Muscle layer of duodenum (tissue), 2 donors: ENCODE measurements around the gene DPEP1.

Experiments used
- H3K27ac ChIP-seq: one replicate; pipeline ENCODE4 v1.7.0; 2013; ENCODE audit warnings: mild to moderate bottlenecking, low read length
- H3K27me3 ChIP-seq: one replicate; pipeline ENCODE4 v1.7.0; 2013; ENCODE audit warnings: low read depth, mild to moderate bottlenecking, control low read depth, low read length
- H3K36me3 ChIP-seq, 2 donors: one replicate each; pipeline ENCODE4 v1.7.0; 2013; ENCODE audit warnings: low read length in 2 of 2, control low read depth in 1 of 2, mild to moderate bottlenecking in 1 of 2; ENCODE audit not compliant: insufficient read depth in 2 of 2, control insufficient read depth in 1 of 2
- H3K4me1 ChIP-seq, 2 donors: one replicate each; pipeline ENCODE4 v1.7.0; 2013; ENCODE audit warnings: low read length in 2 of 2, mild to moderate bottlenecking in 2 of 2, control low read depth in 1 of 2, moderate library complexity in 1 of 2; ENCODE audit not compliant: insufficient read depth in 2 of 2, control insufficient read depth in 1 of 2
- H3K4me3 ChIP-seq, 2 donors: one replicate each; pipeline ENCODE4 v1.7.0; 2013; ENCODE audit warnings: low read length in 2 of 2, low read depth in 1 of 2, mild to moderate bottlenecking in 1 of 2
- H3K9me3 ChIP-seq, 2 donors: one replicate each; pipeline ENCODE4 v1.7.0; 2013; ENCODE audit warnings: low read length in 2 of 2, control low read depth in 1 of 2, mild to moderate bottlenecking in 1 of 2; ENCODE audit not compliant: control insufficient read depth in 1 of 2
- donor health status: healthy.

DPEP1 gene

GRCh38 chr16:89616623-89617022 is 3.2 kb downstream of the DPEP1 start:
- Histone ChIP-seq H3K4me3 (no peak overlapping the region), H3K27ac (no peak overlapping the region), H3K9me3 (no peaks in the 10 kb centered on the region), H3K36me3 (no peaks in the 10 kb centered on the region), H3K4me1 (no peaks in the 10 kb centered on the region), H3K27me3 (no peaks in the 10 kb centered on the region)

GRCh38 chr16:89617036-89617435 is 3.6 kb downstream of the DPEP1 start:
- no peaks in the 10 kb centered on the region for H3K4me1 ChIP-seq
- H3K36me3 ChIP-seq: no peaks in the 10 kb centered on the region
- H3K27ac ChIP-seq: no peak overlapping the region
- H3K27me3 ChIP-seq: no peaks in the 10 kb centered on the region
- H3K9me3 ChIP-seq: no peaks in the 10 kb centered on the region
- no peak overlapping the region for H3K4me3 ChIP-seq

GRCh38 chr16:89618109-89618998 is 4.9 kb downstream of the DPEP1 start:
- Histone ChIP-seq H3K4me1 (no peaks in the 10 kb centered on the region), H3K9me3 (no peaks in the 10 kb centered on the region), H3K36me3 (no peaks in the 10 kb centered on the region), H3K27ac (no peak overlapping the region), H3K4me3 (no peak overlapping the region), H3K27me3 (no peaks in the 10 kb centered on the region)

- Histone ChIP-seq H3K36me3 (no peaks in the 10 kb centered on the region), H3K4me1 (no peaks in the 10 kb centered on the region), H3K4me3 (no peak overlapping the region), H3K27ac (no peak overlapping the region), H3K9me3 (no peaks in the 10 kb centered on the region), H3K27me3 (no peaks in the 10 kb centered on the region)
These were observed 6.4 kb downstream of the DPEP1 start for GRCh38 chr16:89619840-89620239.

GRCh38 chr16:89620406-89620841 is 7.0 kb downstream of the DPEP1 start:
- Histone ChIP-seq H3K4me1 (no peaks in the 10 kb centered on the region), H3K27ac (no peak overlapping the region), H3K4me3 (no peak overlapping the region), H3K27me3 (no peaks in the 10 kb centered on the region), H3K9me3 (no peaks in the 10 kb centered on the region), H3K36me3 (no peaks in the 10 kb centered on the region)

- no peaks in the 10 kb centered on the region for H3K9me3 ChIP-seq
- no peaks in the 10 kb centered on the region for H3K27me3 ChIP-seq
- no peaks in the 10 kb centered on the region for H3K36me3 ChIP-seq
These were observed 7.8 kb downstream of the DPEP1 start for GRCh38 chr16:89621136-89621697.

GRCh38 chr16:89621698-89622409 is 8.4 kb downstream of the DPEP1 start:
- H3K27me3 ChIP-seq: no peaks in the 10 kb centered on the region
- H3K4me1 ChIP-seq: no peaks in the 10 kb centered on the region
- H3K36me3 ChIP-seq: no peaks in the 10 kb centered on the region
- no peak overlapping the region for H3K27ac ChIP-seq
- no peaks in the 10 kb centered on the region for H3K9me3 ChIP-seq
- no peak overlapping the region for H3K4me3 ChIP-seq

More at GRCh38 chr16:89621136-89621697, 7.8 kb downstream of the DPEP1 start:
- no peak overlapping the region for H3K4me3 ChIP-seq
- no peak overlapping the region for H3K27ac ChIP-seq
- H3K4me1 ChIP-seq: no peaks in the 10 kb centered on the region

GRCh38 chr16:89623511-89624261 is 10.2 kb downstream of the DPEP1 start:
- Histone ChIP-seq H3K36me3 (no peaks in the 10 kb centered on the region), H3K9me3 (no peaks in the 10 kb centered on the region), H3K27ac (no peak overlapping the region), H3K27me3 (no peaks in the 10 kb centered on the region), H3K4me1 (no peaks in the 10 kb centered on the region), H3K4me3 (no peak overlapping the region)

GRCh38 chr16:89624777-89625761 is 11.6 kb downstream of the DPEP1 start:
- Histone ChIP-seq H3K27ac (no peak overlapping the region), H3K9me3 (no peaks in the 10 kb centered on the region), H3K27me3 (no peaks in the 10 kb centered on the region), H3K4me1 (no peaks in the 10 kb centered on the region), H3K4me3 (no peak overlapping the region), H3K36me3 (no peaks in the 10 kb centered on the region)

- no peaks in the 10 kb centered on the region for H3K4me1 ChIP-seq
- no peaks in the 10 kb centered on the region for H3K36me3 ChIP-seq
- H3K4me3 ChIP-seq: no peak overlapping the region
- H3K9me3 ChIP-seq: no peaks in the 10 kb centered on the region
- no peaks in the 10 kb centered on the region for H3K27me3 ChIP-seq
- H3K27ac ChIP-seq: no peak overlapping the region
These were observed 16.6 kb downstream of the DPEP1 start for GRCh38 chr16:89629827-89630610.
